Stimulated activated CD4-positive, alpha-beta T cell treated with anti-CD3 and anti-CD28 coated beads, Interleukin-1b, Interleukin-23, amount 100 ng/mL, for 4 hours (primary cell): ENCODE data around the gene SHB.
"Not testable (repeated sequence)": the region's sequence is repeated elsewhere in the genome, so short reads cannot be mapped to it uniquely, and the experiment has no call there.

ENCODE experiments used
- DNase-seq, 2 donors: peaks; one replicate each; pipeline ENCODE4 v3.0.0-alpha.2; 2020; ENCODE audit warnings: low read depth in 2 of 2

The SHB gene

DNA sequence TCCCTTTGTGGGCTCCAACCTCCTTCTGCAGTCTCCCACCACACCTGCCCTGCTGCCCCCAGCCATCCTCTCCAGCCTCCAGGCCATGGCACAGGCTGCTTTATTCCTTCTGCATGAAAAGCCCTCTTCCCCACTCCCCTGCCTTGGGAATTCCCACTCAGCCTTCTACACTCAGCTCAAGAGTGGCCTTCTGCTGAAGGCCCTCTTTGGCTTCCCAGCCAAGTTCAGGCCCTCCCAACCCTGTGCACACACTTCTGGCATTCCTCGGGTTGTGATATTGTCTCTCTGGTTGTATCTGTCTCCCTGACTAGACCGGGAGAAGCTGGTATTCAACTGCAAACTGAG is 5.7 kb downstream of the SHB start:
- no peak for DNase-seq

DNA sequence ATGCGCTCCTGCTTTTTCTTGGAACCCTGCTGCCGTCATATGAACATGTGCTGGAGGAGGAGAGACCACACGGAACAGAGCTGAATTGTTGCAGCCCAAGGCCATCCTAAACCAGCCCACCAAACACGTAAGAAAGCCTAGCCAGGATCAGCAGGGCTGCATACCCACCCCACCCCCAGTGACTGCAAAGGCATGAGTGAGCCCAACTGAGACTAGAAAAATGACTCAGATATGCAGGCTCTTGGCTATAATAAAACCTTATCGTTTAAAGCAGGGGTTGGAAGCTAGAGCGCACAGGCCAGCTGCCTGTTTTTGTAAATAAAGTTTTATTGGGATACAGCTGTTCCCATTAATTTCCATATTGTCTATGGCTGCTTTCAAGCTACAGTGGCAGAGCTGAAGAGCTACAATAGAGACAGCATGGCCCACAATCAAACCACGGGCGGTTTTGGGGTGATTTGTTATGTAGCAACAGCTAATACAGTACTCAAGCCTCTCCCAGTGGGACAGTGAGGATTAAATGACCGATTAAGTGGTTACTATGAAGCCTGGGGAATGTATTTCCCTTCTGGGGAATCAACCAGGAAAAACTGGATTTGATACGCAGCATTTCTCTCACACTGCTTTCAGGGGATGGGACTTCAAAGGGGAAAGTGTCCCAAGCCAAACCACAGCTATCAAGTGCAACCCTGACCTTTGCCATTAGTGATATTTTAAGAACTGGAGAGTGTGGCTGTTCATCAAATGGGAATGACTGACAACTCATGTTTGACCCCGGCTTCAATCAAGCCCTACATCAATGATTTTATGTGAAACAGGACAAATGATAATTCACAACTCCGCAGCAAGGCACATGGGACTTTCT is 6.3 kb downstream of the SHB start:
- DNase-seq, result no peak

DNA sequence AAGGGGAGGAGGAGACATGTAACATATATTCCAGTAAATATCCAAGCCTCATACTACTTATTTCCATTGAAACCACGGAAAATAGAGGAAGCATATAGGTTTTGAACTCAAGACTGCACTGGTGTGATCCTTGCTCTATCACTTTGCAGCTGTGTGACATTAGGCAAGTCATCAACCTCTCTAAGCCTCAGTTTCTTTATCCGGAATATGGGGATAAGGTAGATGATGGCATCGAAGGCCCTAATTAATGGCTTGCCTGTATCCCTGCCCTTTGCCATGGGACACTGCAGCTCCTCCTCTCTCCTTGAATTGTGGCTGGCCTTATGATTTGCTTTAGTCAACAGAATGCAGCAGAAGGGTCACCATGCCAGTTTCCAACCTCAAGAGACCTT is 6.9 kb downstream of the SHB start:
- no peak for DNase-seq

DNA sequence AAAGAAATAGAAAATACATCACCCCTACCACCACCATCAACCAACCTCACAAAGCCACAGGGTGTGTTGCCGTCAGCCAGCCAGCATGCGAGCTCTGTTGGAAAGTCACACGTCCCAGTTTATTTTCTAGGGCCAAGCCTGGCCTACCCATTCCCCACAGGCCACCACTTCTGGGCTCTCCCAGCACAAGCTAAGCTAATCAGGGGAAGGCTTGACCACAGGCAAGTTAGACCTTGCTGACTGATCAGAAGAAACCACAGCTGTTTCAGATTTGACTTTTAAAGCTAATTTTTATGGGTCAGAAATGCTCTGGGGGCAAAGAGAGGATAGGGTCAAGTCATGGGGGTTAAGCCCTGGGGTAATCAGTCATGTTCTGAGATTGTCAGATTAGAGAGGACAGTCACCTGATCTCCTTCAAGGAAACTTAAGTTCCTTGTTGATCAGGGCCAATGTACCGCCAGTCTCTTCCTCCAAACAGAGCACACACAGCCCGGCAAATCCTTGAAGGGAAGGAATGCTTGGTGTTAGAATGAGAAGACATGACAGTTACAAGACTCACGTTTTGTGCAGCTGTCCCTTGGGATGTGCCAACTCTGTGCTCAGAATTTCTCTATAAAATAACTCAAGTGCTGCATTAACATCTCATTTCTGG is 7.6 kb downstream of the SHB start:
- no peak for DNase-seq

DNA sequence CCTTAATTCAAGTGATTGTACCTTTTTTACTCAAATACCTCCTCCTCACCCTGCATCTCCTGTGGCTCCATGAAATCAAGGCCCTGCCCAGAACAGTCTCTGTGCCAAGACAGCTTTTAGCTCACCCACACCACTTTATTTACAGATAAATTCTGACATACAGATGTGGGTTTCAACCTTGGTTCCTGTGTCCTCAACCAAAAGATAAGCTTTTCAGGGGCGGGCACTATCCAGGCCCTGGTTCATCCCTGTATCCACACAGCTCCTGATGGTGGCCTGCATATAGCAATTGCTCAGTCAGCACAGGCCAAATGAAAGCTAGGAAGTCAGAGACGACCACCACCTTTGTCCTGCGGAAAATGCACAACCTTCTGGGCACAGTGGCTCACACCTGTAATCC is 8.3 kb downstream of the SHB start:
- no peak for DNase-seq

DNA sequence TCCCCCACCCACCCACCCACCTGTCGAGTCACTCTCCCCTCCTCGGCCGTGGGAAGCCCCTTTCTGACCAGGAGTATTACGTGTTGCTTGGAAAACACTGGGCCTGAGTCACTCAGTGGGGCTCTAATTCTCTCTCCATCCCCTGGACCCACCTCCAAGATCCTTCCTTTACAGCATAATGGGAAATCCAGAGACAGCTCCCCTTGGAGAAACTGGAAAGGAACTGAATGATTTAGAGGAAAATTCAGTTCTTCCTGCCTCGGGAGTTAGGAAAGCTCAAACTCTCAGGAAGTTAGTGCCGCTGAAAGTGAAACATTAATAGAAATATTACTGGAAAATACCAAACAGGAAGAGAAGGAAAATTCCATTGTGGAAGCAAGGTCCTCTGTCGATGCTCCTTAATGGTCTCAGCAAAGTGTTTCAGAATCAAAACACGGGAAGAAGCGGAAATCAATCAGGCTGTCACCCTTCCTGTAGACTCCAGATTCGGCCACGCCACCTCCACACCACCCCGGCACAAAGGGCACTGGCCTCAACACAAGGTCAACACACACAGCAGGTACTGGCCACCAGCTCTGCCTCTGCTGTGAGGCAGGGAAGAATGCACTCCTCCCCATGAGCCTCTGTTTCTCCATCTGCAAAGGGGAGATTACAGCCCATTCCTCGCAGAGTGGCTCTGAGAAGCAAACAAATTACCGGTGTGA is 9.6 kb downstream of the SHB start:
- DNase-seq, result no peak

DNA sequence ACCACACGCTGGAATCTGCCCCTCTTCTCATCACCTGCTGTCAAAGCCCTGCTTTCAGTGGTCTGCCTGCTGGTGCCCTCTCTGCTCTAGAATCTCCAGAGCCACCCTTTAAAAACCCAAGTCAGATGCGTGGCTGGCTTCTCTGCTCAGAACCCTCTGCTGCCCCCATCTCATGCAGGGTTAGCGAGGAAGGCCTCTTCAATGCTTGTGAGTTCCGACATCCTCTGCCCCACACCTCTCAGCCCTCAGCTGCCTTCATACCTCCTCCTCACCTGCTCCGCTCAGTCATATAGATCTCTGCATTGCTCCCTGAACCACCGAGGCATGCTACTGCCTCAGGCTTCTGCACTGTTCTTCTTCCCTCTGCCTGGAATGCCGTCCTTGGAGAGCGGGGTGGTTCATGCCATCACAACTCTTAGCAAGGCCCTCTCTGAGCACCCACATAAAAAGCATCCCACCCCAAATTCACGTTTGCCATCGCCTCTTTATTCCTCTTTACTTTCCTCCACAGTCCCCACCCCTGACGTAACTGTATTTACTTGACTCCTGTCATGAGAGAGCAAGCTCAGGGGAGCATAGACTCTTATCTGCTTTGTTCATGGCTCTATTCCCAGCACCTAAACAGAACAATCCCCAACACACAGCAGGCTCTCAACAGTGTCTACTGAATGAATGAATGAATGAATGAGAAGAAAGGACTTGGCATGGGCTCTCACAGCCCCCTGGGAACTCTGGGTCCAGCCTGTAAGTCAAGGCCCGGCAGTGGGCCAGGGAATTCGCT is 10.4 kb downstream of the SHB start:
- DNase-seq, result no peak

DNA sequence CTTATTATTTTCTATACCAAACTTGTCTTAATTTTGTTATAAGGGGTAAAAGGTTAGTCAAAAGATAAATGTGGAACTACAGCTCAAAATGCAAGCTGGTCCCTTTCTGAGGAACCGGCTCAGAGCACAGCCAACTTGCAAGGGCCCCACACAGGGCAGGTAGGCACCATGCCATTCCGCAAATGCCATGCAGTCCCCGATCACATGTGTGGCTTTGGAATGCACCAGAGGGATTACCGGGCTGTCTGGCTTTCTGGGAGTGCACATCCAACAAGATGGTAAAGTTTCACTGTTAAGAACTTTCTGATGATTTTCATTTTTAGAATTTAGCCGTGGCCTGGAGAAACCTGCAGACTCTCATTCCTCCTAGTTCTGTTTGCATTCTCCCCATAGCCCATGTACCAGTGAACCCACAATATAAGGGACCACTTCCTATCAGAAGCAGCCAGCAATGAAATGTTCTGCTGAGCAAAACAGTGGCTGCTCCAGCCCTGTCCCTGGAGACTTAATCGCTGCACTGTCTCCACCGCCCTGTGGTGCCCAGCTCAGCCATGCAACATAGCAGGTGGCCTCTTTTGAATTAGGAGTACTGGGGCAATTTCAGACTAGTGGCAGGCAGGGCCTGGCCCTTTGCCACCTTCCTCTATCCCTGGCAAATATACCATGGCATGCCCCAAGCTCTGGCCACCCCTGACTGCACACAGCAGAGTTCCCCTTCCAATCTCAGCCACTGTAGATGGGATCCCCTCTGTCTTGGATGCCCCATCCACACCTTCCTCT is 11.4 kb downstream of the SHB start:
- no peak for DNase-seq

DNA sequence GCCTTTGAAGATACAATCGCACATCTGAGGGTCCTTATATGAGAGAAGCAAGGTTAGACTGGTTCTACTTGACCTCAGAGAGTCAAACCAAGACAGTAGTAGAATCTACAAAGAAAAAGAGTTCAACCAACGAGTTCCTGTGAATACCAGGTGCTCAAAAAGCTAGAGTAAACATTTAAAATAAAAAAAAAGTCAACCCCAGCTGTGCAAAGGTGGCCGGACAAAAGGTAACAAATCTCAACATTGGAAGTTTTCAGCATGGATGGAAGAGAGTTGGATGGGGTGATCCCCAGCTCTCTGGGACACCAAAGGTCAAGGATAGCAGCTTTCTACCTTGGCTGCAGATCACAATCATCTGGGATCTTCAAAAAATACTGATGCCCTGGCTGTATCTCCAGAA is 14.4 kb downstream of the SHB start:
- no peak for DNase-seq

DNA sequence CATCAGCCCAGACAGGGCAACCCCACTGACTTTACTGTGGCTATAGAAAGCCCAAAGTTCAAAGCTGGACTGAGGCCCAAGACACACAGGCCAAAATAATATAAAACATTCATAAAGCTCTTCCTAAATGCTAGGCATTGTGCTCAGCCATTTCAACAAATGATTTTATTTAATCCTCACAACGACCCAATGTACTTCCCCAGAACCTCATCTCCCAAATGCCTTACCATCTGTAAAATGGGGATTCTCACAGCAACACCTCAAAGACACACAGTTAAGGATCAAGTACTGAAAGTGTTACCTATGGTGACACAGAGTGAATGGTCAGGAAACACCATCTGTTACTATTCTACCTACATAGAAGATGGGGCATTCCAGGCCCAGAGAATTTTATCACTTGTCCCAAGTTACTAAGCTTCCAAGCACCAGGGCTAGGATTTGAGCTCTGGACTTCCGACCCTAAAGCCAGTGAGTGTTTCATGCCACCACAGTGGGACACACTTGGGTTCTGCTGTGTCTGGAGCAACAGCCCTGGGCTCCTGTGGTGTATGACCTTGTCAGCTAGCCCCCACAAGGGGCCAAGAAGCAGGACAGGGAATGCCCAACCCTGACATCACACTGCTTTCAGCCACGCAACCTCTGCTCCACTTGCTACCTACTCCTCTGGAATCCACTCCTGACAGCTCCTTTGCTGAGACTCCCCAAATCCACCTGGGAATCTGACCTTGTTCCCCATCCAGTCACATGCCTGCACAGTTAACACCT is 15.1 kb downstream of the SHB start:
- DNase-seq, result no peak

DNA sequence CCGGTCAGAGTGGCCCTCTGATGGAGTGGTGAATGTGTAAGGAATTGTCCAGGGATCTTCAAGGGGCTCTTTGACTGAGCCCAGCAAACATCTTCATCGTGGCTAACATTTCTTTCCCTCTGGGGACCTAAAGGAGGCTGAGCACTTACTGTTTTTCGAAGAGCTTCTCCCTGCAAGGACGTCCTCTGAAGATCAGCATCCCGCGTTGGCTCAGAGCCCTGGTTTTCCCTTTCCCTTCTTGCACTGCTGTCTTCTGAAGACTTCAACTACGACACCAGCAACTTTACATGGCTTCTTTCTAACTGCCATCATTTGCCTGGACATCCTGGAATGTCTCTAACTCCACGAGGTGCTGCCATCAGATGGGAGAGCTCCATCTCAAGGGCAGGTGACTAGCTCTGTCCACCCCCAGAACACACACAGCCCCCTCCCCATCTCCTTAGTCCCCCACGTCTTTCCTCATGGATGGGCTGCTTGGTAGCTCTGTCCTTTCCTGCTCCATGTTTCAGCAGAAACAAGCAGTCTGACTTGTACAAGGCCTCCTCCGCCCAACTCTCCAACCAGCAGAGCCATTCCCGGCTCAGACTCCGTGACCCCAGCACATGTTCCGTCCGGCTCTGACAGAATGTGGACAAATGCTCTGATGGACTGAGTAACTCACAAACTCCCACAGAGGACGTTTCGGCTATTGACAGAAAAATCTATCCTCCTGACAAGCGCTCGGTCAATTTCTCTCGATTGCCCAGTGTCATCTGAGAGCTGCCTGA is 17.1 kb downstream of the SHB start:
- DNase-seq, result no peak

DNA sequence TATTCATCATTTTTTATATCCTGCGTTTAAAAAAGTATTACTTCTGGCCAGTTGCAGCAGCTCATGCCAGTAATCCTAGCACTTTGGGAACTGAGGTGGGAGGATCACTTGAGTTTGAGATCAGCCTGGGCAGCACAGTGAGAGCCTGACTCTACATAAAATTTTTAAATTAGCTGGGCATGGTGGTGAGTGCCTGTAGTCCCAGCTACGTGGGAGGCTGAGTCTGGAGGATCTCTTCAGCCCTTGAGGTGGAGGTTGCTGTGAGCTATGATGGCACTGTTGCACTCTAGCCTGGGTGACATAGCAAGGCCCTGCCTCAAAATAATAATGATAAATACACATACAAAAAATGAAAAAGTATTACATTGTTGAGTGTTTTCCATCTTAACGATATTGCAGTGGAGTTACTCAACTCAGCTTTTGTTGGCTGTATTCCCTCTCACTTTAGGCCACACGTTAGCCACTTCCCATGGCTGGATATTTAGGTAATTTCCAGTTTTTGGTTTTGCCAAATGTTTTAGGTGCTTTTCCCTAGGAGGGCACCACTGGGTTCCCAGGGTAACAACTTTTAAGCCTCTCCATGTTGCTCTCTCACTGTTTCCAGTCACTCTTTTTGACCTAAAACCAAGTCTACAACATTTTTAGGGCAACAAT is 20.6 kb downstream of the SHB start:
- no peak for DNase-seq

DNA sequence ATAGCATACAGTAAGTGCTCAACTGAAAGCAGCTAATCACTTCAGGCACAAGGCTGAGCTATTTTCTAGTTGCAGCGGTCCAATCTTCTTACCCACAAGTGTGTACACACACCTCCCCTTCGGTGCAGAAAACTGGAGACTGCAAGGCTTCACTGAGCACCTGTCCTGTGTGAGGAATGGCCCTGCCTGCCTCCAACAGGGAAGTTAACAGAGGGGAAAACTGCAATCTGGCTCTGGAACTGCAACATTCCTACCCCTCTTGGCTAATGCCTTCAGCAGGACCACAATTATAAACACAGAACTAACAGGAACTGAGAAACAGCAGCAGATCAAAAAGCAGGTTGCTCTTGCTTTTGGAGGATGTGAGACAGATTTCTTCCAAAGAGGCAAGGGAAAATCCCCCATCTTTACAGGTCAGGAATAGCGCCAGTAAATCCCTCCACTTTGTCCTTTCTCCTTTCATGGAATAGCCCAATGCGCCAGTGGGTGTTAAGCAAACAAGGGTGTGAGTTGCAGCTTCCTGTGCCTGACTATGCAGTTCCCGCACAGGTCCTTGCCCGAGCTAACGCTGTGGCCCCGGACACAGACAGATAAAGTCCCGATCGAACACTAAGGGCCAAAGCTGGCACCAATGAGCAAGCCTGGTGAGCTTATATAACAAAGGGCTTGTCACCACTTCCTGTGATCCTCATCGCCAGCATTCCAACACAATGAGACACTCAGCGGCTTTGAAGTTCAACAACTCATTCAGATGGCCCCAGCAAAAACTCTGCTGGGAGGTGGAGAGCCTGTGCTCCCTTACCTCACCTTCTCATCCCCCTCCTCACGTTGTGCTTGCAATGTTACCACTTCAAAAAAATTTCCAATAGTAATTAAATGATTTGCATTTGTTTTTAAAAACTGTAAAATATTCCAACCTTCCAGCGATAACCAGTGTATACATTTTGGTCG is 21.5 kb downstream of the SHB start:
- no peak for DNase-seq

DNA sequence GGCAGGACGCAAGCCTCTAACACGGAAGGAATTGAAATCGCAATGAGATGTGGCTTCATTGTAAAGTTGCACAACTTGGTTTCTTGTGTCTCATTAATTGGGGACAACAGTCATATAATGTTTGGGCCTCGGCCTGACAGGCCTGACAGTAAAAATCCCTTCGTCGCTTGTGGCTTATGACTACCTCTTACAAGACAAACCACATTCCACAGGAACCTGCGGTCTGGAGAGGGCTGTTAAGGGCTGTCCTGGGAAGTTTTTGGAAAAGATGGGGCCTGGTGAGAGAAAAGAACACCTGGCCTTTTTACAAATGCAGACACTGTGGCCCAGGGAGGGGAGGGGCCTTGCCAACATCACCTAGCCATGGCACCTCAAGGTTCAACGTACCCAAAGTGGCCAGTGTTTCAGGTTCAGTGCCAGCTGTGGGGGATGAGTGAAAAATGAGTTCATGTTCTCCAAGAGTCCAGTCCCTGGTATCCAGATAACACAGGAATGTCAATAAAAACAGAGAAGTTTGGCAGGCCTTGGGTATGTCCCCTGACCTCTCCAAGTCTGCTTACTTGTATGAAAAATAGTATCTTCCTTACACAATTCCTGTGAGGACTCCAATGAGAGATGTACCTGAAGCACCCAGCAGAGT is 22.2 kb downstream of the SHB start:
- DNase-seq, result no peak

DNA sequence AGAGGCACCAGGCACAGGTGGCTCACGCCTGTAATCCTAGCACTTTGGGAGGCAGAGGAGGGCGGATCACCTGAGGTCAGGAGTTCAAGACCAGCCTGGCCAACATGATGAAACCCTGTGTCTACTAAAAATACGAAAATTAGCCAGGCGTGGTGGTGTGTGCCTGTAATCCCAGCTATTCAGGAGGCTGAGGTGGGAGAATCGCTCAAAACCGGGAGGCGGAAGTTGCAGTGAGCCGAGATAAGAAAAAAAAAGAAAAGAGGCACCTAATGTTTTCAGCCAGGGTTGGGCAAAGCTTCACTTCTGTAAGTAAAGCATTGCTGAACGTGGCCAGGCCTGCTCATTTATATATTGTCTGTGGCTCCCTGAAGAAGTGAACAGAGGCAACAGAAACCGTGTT is 23.1 kb downstream of the SHB start:
- not testable (repeated sequence) for DNase-seq

DNA sequence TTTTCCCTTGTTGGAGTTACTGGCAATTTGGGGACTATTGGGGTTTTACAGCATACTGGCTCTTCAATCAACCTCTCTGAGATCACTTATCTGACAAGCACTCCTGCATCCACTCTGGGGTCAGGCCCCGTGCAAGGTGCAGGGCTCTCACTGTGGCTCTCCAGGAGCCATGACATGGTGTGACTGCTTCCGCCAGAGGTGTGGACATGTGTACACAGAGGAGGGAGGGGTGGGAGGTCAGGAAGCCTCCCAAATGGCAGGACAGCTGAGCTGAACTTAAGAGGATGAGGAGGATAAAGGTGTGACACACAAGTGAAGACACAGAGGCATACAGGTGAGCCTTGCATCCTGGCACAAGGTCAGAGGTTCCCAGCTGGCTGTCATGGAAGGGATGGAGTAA is 24.3 kb downstream of the SHB start:
- no peak for DNase-seq

DNA sequence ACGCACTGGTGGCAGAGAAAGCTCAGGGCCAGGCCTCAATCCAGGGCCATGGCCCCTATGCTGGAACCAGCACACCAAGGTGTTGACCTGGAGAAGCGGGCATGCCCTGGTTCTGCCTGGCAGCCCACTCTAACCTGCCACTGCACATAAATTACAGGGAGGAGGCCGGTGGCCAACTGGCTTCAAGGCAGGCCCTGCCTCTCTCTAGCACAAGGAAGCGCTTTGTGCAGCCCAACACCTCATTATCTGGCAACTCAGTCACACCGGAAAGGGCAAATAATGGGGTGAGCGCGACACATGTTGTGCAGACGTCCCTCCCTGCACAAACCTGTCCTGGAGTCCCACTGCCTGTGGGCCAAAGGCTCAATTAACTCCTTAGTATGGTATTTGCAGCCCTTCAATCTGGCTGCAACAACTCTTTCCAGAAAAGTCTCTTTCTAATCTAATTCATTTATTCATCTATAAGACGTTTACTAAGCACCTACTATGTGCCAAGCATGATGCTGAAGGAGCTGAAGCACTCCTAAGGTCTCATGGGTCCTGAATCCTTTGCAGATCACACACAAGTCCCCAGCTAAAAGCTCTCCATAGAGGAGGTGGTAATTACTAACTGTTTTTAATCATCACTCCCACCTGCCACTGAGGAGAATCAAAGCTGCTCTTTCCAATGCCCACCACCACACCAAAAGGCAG is 24.9 kb downstream of the SHB start:
- no peak for DNase-seq
